OCI-LY1 (cell line): ENCODE data around the gene CXADR.

Source experiments
- H2AFZ ChIP-seq: fragments of 200-600 bp; sonication (generic), shearing (Covaris generic); 2 replicates; pipeline ENCODE4 v1.6.0; 2014; ENCODE audit warnings: antibody characterized with exemption, mild to moderate bottlenecking, low read length
- H3F3A ChIP-seq: fragments of 200-600 bp; sonication (generic), shearing (Covaris generic); 2 replicates; pipeline ENCODE4 v1.6.0; 2014; ENCODE audit warnings: mild to moderate bottlenecking, antibody characterized with exemption, low read length, moderate library complexity; ENCODE audit not compliant: insufficient read depth
- H3K27ac ChIP-seq: fragments of 200-600 bp; sonication (generic); 2 replicates; pipeline ENCODE4 v1.5.1; 2014; ENCODE audit warnings: low read length, mixed run types, mild to moderate bottlenecking, low read depth; ENCODE audit not compliant: poor library complexity, severe bottlenecking
- H3K27me3 ChIP-seq: fragments of 200-600 bp; sonication (generic); 2 replicates; pipeline ENCODE4 v1.6.0; 2014; ENCODE audit warnings: antibody characterized with exemption, mild to moderate bottlenecking, low read length, moderate library complexity; ENCODE audit not compliant: insufficient read depth
- H3K36me3 ChIP-seq: fragments of 200-600 bp; sonication (generic); 2 replicates; pipeline ENCODE4 v1.6.1; 2014; ENCODE audit warnings: mild to moderate bottlenecking, antibody characterized with exemption, low read length, moderate library complexity, mixed read lengths; ENCODE audit not compliant: insufficient read depth
- H3K4me1 ChIP-seq: fragments of 200-600 bp; sonication (generic); 2 replicates; pipeline ENCODE4 v1.5.1; 2014; ENCODE audit warnings: mild to moderate bottlenecking, low read length, moderate library complexity; ENCODE audit not compliant: insufficient read depth, severe bottlenecking
- H3K4me2 ChIP-seq: fragments of 200-600 bp; sonication (generic), shearing (Covaris generic); 2 replicates; pipeline ENCODE4 v1.6.1; 2014; ENCODE audit warnings: low read length
- H3K4me3 ChIP-seq: fragments of 200-600 bp; sonication (generic); 2 replicates; pipeline ENCODE4 v1.5.1; 2014; ENCODE audit warnings: low read length, low read depth, mild to moderate bottlenecking, mixed read lengths; ENCODE audit not compliant: poor library complexity, severe bottlenecking
- H3K79me2 ChIP-seq: fragments of 200-600 bp; shearing (Covaris generic); 2 replicates; pipeline ENCODE4 v1.6.1; 2016; ENCODE audit warnings: mixed run types, low read length, mixed read lengths; ENCODE audit not compliant: insufficient read depth
- H3K9ac ChIP-seq: fragments of 200-600 bp; sonication (generic), shearing (Covaris generic); 2 replicates; pipeline ENCODE4 v1.6.1; 2014; ENCODE audit warnings: mild to moderate bottlenecking, low read length, mixed read lengths
- H3K9me2 ChIP-seq: fragments of 200-600 bp; sonication (generic), shearing (Covaris generic); 2 replicates; pipeline ENCODE4 v1.6.1; 2014; ENCODE audit warnings: low read depth, mild to moderate bottlenecking, low read length, mixed read lengths
- H3K9me3 ChIP-seq: fragments of 200-600 bp; shearing (Covaris generic); 2 replicates; pipeline ENCODE4 v1.6.1; 2014; ENCODE audit warnings: low read length, mixed read lengths
- H4K20me1 ChIP-seq: fragments of 200-600 bp; sonication (generic), shearing (Covaris generic); 2 replicates; pipeline ENCODE4 v1.6.0; 2016; ENCODE audit warnings: mild to moderate bottlenecking, low read length; ENCODE audit not compliant: insufficient read depth
- EZH2 ChIP-seq: fragments of 200-600 bp; sonication (generic), shearing (Covaris generic); IDR thresholded peaks from 2 replicates; pipeline ENCODE4 v1.8.0; 2017; ENCODE audit warnings: borderline replicate concordance, mixed run types, mild to moderate bottlenecking, antibody characterized with exemption, low read length, moderate library complexity, mixed read lengths
- TF ChIP-seq, protein P1 (sequence below): fragments of 200-600 bp; sonication (generic), shearing (Covaris generic); IDR thresholded peaks from 2 replicates; pipeline ENCODE4 v1.5.1; 2017; ENCODE audit warnings: mild to moderate bottlenecking, antibody characterized with exemption, low read length, moderate library complexity, mixed read lengths

Gene CXADR

DNA sequence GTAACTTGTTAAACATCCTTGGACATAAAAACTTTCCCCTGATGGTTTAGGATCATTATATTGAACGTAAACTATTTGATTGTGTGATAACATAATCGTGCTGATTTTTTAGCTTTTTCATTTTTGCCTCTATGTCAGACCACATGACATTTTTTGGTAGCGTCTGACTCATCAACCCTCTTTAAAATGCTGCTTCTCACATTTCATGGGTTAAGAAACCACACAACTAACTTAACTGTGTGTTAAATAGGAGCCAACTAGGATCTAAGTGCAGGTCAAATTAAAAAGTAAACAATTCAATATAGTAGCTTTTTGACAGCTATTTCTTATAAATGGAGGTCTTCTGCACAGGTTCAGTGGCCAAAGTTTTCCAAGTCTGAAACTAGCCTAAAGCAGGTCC lies 90.0 kb downstream of the CXADR start:
- H3K4me3 ChIP-seq = no peak overlapping the region
- H3K4me1 ChIP-seq = no peaks in the 10 kb centered on the region
- no peaks in the 10 kb centered on the region for H3K9me2 ChIP-seq
- no peaks in the 10 kb centered on the region for H3K27me3 ChIP-seq
- H3K4me2 ChIP-seq = no peak overlapping the region
- no peak overlapping the region for H3K27ac ChIP-seq
- H3K36me3 ChIP-seq = peaks cover 92% of the 10 kb centered on the region
- no peaks in the 10 kb centered on the region for H4K20me1 ChIP-seq
- no peak for TF ChIP-seq EZH2
- TF ChIP-seq, protein P1, sequence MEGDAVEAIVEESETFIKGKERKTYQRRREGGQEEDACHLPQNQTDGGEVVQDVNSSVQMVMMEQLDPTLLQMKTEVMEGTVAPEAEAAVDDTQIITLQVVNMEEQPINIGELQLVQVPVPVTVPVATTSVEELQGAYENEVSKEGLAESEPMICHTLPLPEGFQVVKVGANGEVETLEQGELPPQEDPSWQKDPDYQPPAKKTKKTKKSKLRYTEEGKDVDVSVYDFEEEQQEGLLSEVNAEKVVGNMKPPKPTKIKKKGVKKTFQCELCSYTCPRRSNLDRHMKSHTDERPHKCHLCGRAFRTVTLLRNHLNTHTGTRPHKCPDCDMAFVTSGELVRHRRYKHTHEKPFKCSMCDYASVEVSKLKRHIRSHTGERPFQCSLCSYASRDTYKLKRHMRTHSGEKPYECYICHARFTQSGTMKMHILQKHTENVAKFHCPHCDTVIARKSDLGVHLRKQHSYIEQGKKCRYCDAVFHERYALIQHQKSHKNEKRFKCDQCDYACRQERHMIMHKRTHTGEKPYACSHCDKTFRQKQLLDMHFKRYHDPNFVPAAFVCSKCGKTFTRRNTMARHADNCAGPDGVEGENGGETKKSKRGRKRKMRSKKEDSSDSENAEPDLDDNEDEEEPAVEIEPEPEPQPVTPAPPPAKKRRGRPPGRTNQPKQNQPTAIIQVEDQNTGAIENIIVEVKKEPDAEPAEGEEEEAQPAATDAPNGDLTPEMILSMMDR = no peak
- no peak overlapping the region for H3K9ac ChIP-seq
- H3K9me3 ChIP-seq = no peaks in the 10 kb centered on the region
- H3K79me2 ChIP-seq = peaks cover 16% of the 10 kb centered on the region; the same call in 1 of the 2 replicates
- no peaks in the 10 kb centered on the region for H3F3A ChIP-seq
- no peak overlapping the region for H2AFZ ChIP-seq

DNA sequence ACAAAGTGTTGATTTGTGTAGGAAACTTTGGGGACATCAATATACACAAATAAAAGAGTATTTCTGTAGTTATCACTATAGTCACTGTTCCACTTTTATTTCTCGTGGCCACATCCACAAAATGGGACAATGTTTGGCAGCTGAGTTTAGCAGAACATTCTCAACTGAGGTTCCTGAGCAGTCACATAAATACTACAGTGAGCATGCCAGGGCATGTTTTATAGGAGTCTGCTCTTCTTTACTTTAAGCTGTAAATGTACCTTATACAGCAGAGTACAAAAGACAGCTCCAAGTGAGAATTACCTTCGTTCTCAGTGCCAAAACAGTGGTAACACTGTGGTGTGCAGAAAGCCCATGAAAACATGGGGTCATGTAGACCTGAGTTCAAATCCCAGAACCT lies 94.8 kb downstream of the CXADR start:
- no peak overlapping the region for H2AFZ ChIP-seq
- no peaks in the 10 kb centered on the region for H3K9me2 ChIP-seq
- peak overlapping the region; percentile 31 for H3K27ac ChIP-seq
- H3K27me3 ChIP-seq = no peaks in the 10 kb centered on the region
- H3K79me2 ChIP-seq = peaks cover 60% of the 10 kb centered on the region
- no peak overlapping the region for H3K4me3 ChIP-seq
- H3K4me1 ChIP-seq = peaks cover 12% of the 10 kb centered on the region
- no peak for TF ChIP-seq EZH2
- TF ChIP-seq, protein P1 = no peak
- no peak overlapping the region for H3K9ac ChIP-seq
- no peak overlapping the region for H3K4me2 ChIP-seq
- no peaks in the 10 kb centered on the region for H3F3A ChIP-seq
- H4K20me1 ChIP-seq = no peaks in the 10 kb centered on the region
- peaks cover 70% of the 10 kb centered on the region for H3K36me3 ChIP-seq
- H3K9me3 ChIP-seq = no peaks in the 10 kb centered on the region

DNA sequence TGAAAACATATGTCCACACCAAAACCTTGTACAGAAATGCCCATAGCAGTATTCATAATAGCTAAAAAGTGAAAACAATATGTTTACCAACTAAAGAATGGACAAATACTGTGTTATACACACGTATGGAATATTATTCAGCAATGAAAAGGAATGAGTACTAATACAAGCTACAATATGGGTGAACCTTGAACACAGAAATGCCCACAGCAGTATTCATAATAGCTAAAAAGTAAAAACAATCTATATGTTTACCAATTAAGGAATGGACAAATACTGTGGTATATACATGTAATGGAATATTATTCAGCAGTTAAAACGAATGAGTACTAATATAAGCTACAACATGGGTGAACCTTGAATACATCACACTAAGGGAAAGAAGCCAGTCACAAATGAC lies 96.8 kb downstream of the CXADR start:
- no peaks in the 10 kb centered on the region for H3K9me3 ChIP-seq
- no peak overlapping the region for H3K4me3 ChIP-seq
- H3F3A ChIP-seq = no peaks in the 10 kb centered on the region
- H2AFZ ChIP-seq = no peak overlapping the region
- H3K36me3 ChIP-seq = peaks cover 50% of the 10 kb centered on the region
- peaks cover 60% of the 10 kb centered on the region for H3K79me2 ChIP-seq
- H3K27me3 ChIP-seq = no peaks in the 10 kb centered on the region
- no peak overlapping the region for H3K9ac ChIP-seq
- peaks cover 18% of the 10 kb centered on the region for H3K4me1 ChIP-seq
- no peak overlapping the region for H3K4me2 ChIP-seq
- TF ChIP-seq EZH2 = no peak
- TF ChIP-seq, protein P1 = no peak
- H4K20me1 ChIP-seq = no peaks in the 10 kb centered on the region
- no peak overlapping the region for H3K27ac ChIP-seq
- H3K9me2 ChIP-seq = no peaks in the 10 kb centered on the region
